Activated T-helper 1 cell treated with anti-CD3 and anti-CD28 coated beads, Interleukin-12 subunit alpha, Interleukin-12 subunit beta, Interleukin-2, Interleukin-4 antibody, amounts not matched to agents 30 ng/mL and 10 ng/mL and 1 ng/mL, durations not matched to agents 14 hours and 24 hours and 36 hours (primary cell): ENCODE data around the gene OLR1. TPM values are rescaled to one million over a fixed set of nuclear protein-coding genes. Genes with fewer than 3 reads are reported as not detected.

Source experiments
- DNase-seq: peaks from one replicate; pipeline ENCODE4 v3.0.0; 2021; ENCODE audit warnings: low spot score
- H3K27ac Mint-ChIP-seq: one replicate; pipeline ENCODE4 v1.8.0; 2021; ENCODE audit warnings: mild to moderate bottlenecking, mixed read lengths
- H3K27me3 Mint-ChIP-seq: one replicate; pipeline ENCODE4 v1.8.0; 2022; ENCODE audit warnings: mild to moderate bottlenecking, moderate library complexity, mixed read lengths; ENCODE audit not compliant: insufficient read depth
- H3K36me3 Mint-ChIP-seq: one replicate; pipeline ENCODE4 v1.8.0; 2021; ENCODE audit warnings: low read depth, mixed read lengths
- H3K4me1 Mint-ChIP-seq: one replicate; pipeline ENCODE4 v1.8.0; 2021; ENCODE audit warnings: low read depth, mixed read lengths
- H3K4me3 Mint-ChIP-seq: one replicate; pipeline ENCODE4 v1.8.0; 2021; ENCODE audit warnings: mild to moderate bottlenecking, moderate library complexity, mixed read lengths
- H3K9me3 Mint-ChIP-seq: one replicate; pipeline ENCODE4 v1.8.0; 2021; ENCODE audit warnings: mixed read lengths
- intact Hi-C: fragments of 100-400 bp; cut with micrococcal nuclease; formaldehyde crosslinking; loops from one replicate; pipeline ENCODE4 v1.15.1; 2024
- total RNA-seq: library from RNA; stranded (reverse); gene quantifications from 2 replicates; pipeline ENCODE4 v1.2.3, GENCODE V29; 2022

The OLR1 gene
- total RNA-seq, 1 donor from 2014 or later, result not detected

DNA sequence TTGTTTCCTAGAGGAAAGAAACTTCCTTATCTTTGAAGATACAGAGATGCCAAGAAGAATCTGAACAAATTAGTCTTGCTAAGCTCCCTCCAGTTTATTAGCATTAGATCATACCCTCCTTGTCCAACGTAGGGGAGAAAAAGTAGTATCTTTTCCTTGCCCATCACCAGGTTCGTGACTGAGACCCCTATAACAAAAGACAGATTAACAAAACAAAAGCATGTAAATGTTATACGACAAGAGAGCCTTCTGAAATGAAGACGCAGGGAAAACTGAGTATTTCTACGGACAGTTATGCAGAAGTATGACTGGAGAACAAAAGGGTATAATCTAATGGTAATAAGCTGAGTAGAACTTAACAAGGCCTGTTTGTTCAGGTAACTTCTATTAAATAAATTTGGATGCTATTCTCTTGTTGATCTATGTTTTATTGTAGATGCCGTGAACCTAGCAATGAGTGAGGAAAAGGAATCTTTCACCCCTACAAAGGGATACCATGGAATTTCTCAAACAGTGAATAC is 39.0 kb downstream of the OLR1 start:
- H3K27ac Mint-ChIP-seq, result no peak overlapping the region
- peaks cover 29% of the 10 kb centered on the region for H3K27me3 Mint-ChIP-seq
- no peaks in the 10 kb centered on the region for H3K36me3 Mint-ChIP-seq
- peaks cover 16% of the 10 kb centered on the region for H3K4me1 Mint-ChIP-seq
- intact Hi-C loops, result loop anchor here (5.0 kb wide), 1 partner anchor 336 kb away; no protein-coding TSS in a partner anchor
- no peak for DNase-seq
- H3K4me3 Mint-ChIP-seq, result no peak overlapping the region
- H3K9me3 Mint-ChIP-seq, result no peaks in the 10 kb centered on the region

DNA sequence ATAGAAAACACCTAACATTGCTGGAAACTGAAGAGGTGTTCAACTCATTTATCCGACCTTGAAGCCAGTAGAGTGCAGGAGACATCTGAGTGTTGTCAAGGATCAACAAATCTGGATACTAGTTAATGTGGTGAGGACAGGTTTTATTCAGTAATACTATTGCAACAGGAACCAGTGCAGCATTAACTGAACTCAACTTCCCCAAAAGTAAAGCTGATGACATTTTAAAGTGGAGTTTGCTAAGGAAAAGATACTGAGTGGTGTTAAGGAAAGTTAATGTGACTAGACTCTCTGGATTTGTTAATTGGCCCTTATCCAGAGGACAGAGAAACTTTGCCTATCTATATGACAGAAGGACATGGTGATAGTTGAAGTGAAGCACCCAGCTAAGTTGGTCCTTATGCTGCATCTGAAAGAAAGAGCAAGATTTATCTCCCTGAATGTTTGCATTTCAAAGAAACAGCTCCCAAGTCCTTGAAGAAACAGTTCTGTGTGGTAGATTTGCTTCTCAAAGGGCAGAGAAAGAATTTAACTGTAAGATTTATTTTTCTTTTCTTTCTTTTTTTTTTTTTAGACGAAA is 40.7 kb downstream of the OLR1 start:
- Mint-ChIP-seq H3K27me3 (peaks cover 39% of the 10 kb centered on the region), H3K4me3 (no peak overlapping the region), H3K36me3 (no peaks in the 10 kb centered on the region), H3K9me3 (no peaks in the 10 kb centered on the region), H3K4me1 (peaks cover 16% of the 10 kb centered on the region), H3K27ac (no peak overlapping the region)
- no peak for DNase-seq
- intact Hi-C loops, result loop anchor here (5.0 kb wide), 1 partner anchor 334 kb away; no protein-coding TSS in a partner anchor

DNA sequence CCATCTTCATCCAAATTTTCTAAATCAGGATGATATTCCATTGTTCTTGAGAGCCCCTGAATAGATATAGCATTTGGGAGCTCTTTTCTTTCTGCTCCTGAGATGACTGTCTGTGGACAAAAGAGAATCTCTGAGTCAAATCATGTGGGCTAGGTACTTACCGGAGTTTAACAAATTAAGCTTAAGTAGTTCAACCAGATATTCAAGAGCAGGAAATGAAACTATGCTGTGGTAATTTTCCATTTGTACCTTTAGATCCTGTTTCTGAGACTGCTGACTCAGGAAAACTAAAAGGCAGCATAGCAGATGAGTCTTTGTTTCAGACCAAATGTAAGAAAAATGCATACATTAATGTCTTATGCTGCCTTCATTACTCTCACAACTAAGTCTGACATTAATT is 41.9 kb downstream of the OLR1 start, which contains the start of gene CLEC7A:
Gene CLEC7A (minus strand): TSS at position 158 of the 400 bp plus-strand sequence. CDS start 117 bp downstream, at position 41.
- Mint-ChIP-seq H3K27ac (no peak within 1 kb of the TSS), H3K4me1 (peaks cover 16% of the 10 kb centered on the region), H3K4me3 (no peak within 1 kb of the TSS), H3K36me3 (no peaks in the 10 kb centered on the region), H3K27me3 (peaks cover 37% of the 10 kb centered on the region), H3K9me3 (no peaks in the 10 kb centered on the region)
- intact Hi-C loops, result loop anchor here (1.0 to 5.0 kb wide), 2 partner anchors 174 to 333 kb away; no protein-coding TSS in a partner anchor
- DNase-seq, result no peak

DNA sequence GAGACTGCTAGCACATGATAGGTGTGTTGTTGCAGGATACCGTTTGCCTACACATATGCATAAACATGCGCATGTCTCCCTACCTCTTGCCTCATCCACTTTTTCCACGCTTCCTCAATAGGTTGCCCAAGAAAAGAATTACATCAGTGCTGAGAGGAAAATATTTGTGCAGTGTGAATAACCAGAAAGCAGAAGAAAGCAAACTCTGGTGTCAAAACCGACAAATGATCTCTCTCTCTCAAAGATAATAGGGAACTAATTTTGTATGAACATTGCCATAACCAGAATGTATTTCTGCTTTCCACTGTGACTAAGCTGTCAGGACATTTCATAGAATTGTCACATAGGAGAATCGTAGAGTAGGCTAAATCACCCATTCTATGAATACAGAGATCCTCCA is 43.2 kb downstream of the OLR1 start:
- Mint-ChIP-seq H3K9me3 (no peaks in the 10 kb centered on the region), H3K27ac (no peak overlapping the region), H3K36me3 (no peaks in the 10 kb centered on the region), H3K4me1 (peaks cover 16% of the 10 kb centered on the region), H3K27me3 (peaks cover 37% of the 10 kb centered on the region), H3K4me3 (no peak overlapping the region)
- DNase-seq, result no peak
- intact Hi-C loops, result no loop called here

DNA sequence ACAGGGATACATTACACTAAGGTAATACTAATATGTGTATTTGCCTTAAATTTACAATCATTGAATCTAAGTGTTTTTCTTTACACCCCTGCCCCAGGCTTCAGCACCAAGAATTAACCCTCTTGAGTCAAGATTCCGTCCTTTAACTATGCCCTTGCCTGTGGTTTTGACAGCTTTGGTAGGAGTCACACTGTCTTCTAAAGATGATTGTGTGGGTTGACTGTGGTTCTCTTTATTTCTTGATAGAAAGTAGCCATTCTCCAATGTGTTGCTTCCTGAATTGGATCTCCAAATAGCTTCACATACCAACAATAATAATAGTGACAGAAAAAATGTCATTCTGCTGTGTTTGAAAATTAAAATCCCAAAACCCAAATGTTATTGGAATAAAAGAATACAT is 45.5 kb downstream of the OLR1 start:
- intact Hi-C loops, result no loop called here
- H3K36me3 Mint-ChIP-seq, result no peaks in the 10 kb centered on the region
- H3K4me3 Mint-ChIP-seq, result no peak overlapping the region
- peaks cover 33% of the 10 kb centered on the region for H3K27me3 Mint-ChIP-seq
- no peaks in the 10 kb centered on the region for H3K9me3 Mint-ChIP-seq
- H3K27ac Mint-ChIP-seq, result no peak overlapping the region
- DNase-seq, result no peak
- peaks cover 16% of the 10 kb centered on the region for H3K4me1 Mint-ChIP-seq

DNA sequence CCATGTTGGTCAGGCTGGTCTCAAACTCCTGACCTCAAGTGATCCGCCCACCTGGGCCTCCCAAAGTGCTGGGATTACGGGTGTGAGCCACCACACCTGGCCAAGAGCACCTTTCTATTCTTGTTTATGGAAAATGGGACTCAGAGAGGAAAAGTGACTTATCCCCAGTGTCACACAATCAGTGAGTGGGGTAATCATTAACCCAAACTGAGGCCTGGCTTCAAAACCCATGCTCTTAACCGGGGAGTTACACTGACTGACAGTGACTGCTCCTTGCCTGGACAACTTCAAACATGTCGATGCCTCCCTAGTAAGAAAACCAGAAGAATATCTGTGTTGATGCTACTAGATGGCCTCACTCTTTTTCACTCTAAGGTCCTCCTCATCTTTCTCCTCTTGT is 49.2 kb downstream of the OLR1 start:
- H3K4me1 Mint-ChIP-seq, result no peaks in the 10 kb centered on the region
- no peak for DNase-seq
- H3K27ac Mint-ChIP-seq, result no peak overlapping the region
- no peak overlapping the region for H3K4me3 Mint-ChIP-seq
- H3K27me3 Mint-ChIP-seq, result peaks cover 28% of the 10 kb centered on the region
- H3K36me3 Mint-ChIP-seq, result no peaks in the 10 kb centered on the region
- H3K9me3 Mint-ChIP-seq, result no peaks in the 10 kb centered on the region
- intact Hi-C loops, result no loop called here

DNA sequence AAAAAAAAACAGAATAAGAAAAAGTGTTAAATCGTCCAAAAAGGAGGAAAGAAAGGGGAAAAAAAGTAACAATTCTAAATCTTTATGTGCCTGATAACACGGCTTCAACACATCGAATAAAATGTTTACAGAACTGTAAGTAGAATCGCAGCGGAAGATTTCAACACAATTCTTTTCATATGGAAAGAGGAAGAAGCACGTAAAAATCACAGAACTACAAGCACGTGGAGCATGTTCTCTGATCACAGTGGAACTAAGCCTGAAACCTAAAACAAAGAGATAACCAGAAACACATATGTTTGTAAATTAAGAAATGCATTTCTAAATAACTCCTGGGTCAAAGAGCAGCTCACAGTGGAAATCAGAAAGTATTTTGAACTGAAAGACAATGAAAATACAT is 50.7 kb downstream of the OLR1 start:
- no peaks in the 10 kb centered on the region for H3K9me3 Mint-ChIP-seq
- H3K27me3 Mint-ChIP-seq, result peaks cover 19% of the 10 kb centered on the region
- H3K36me3 Mint-ChIP-seq, result no peaks in the 10 kb centered on the region
- intact Hi-C loops, result no loop called here
- H3K4me3 Mint-ChIP-seq, result no peak overlapping the region
- no peak for DNase-seq
- H3K4me1 Mint-ChIP-seq, result no peaks in the 10 kb centered on the region
- H3K27ac Mint-ChIP-seq, result no peak overlapping the region

DNA sequence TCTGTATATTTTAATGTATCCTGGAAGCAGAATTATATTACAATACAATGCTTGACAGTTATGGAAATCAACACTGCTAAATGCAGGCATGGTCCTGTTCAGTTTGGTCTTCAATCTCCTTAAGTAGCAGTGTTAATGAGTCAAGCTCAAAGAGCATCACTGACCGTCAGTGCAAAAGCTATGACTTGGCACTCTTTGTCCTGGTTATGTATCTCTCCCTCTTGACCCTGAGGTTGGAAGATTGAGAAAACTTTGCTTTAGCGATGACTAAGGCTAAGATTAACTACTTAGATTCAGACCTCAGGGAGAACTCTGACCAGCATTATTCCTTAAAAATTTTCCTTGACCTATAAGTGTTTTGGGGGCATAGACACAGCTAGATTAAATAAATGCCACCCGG is 52.9 kb downstream of the OLR1 start:
- no peak for DNase-seq
- Mint-ChIP-seq H3K27ac (no peak overlapping the region), H3K9me3 (no peaks in the 10 kb centered on the region), H3K4me1 (no peaks in the 10 kb centered on the region), H3K27me3 (peaks cover 12% of the 10 kb centered on the region), H3K4me3 (no peak overlapping the region), H3K36me3 (no peaks in the 10 kb centered on the region)
- intact Hi-C loops, result no loop called here

DNA sequence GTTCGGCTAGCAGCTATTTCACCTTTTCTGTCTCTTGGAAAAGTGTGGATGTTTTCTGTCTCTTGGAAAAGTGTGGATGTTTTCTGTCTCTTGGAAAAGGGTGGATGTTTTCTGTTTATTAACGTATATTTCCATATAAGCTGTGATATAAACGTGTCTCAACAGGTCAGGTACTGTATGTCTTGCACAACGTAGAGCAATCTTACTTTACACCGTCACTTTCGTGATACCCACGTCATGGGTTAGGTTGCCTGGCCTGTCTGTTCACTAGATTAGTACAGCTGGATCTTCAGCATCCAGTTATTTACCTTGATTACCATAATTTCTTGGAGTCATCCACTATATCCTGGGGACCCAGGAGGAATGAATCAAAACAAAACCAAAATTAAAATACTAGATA is 56.0 kb downstream of the OLR1 start:
- no peaks in the 10 kb centered on the region for H3K36me3 Mint-ChIP-seq

DNA sequence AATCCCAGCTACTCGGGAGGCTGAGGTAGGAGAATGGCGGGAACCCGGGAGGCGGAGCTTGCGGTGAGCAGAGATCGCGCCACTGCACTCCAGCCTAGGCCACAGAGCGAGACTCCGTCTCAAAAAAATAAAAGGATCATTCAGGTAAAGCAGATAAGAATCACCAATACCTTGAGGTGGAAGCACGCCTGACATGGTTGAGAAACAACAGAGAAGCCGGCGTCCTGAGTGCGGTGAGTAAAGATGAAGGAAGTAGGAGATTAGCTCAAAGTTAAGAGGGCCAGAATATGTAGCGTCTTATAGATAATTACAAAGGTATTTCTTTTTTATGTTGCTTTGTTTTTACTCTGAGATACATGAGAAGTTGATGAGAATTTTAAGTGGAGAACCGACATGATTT is 56.6 kb downstream of the OLR1 start:
- no peaks in the 10 kb centered on the region for H3K4me1 Mint-ChIP-seq
- no peak for DNase-seq
- H3K27me3 Mint-ChIP-seq, result peaks cover 13% of the 10 kb centered on the region
- intact Hi-C loops, result no loop called here
- H3K9me3 Mint-ChIP-seq, result no peaks in the 10 kb centered on the region
- no peak overlapping the region for H3K4me3 Mint-ChIP-seq
- H3K27ac Mint-ChIP-seq, result no peak overlapping the region
- H3K36me3 Mint-ChIP-seq, result no peaks in the 10 kb centered on the region

More for the DNA sequence above, 56.0 kb downstream of the OLR1 start:
- H3K4me1 Mint-ChIP-seq, result no peaks in the 10 kb centered on the region
- peaks cover 13% of the 10 kb centered on the region for H3K27me3 Mint-ChIP-seq
- no peak overlapping the region for H3K4me3 Mint-ChIP-seq
- H3K27ac Mint-ChIP-seq, result no peak overlapping the region
- no peak for DNase-seq
- H3K9me3 Mint-ChIP-seq, result no peaks in the 10 kb centered on the region
- intact Hi-C loops, result no loop called here

DNA sequence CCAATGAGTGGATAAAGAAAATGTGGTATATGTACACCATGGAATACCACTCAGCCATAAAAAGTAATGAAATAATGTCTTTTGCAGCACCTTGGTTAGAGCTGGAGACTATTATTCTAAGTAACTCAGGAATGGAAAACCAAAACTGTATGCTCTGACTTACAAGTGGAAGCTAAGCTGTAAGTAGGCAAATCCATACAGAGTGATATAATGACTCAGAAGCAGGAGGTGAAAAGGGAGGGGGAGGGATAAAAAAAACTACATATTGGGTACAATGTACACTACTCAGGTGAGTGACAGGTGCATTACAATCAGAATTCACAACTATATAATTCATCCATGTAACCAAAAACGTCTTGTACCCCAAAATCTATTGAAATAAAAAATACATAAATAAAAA is 58.0 kb downstream of the OLR1 start:
- H3K9me3 Mint-ChIP-seq, result no peaks in the 10 kb centered on the region
- no peak for DNase-seq
- H3K27me3 Mint-ChIP-seq, result peaks cover 5% of the 10 kb centered on the region
- intact Hi-C loops, result no loop called here
- H3K27ac Mint-ChIP-seq, result no peak overlapping the region
- H3K4me3 Mint-ChIP-seq, result no peak overlapping the region
- no peaks in the 10 kb centered on the region for H3K36me3 Mint-ChIP-seq
- H3K4me1 Mint-ChIP-seq, result no peaks in the 10 kb centered on the region

DNA sequence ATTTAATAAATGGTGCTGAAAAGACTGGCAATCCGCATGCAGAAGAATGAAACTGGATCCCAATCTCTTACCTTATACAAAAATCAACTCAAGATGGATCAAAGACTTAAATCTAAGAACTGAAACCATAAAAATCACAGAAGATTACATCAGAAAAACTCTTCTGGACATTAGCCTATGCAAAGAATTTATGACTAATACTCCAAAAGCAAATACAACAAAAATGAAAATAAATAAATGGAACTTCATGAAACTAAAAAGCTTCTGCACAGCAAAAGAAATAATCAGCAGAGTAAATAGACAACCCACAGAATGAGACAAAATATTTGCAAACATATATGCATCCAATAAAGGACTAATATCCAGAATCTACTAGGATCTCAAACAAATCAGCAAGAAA is 58.9 kb downstream of the OLR1 start:
- H3K9me3 Mint-ChIP-seq, result no peaks in the 10 kb centered on the region
- no peak overlapping the region for H3K4me3 Mint-ChIP-seq
- H3K27me3 Mint-ChIP-seq, result peaks cover 7% of the 10 kb centered on the region
- DNase-seq, result no peak
- H3K4me1 Mint-ChIP-seq, result no peaks in the 10 kb centered on the region
- H3K27ac Mint-ChIP-seq, result no peak overlapping the region
- intact Hi-C loops, result no loop called here
- H3K36me3 Mint-ChIP-seq, result no peaks in the 10 kb centered on the region

DNA sequence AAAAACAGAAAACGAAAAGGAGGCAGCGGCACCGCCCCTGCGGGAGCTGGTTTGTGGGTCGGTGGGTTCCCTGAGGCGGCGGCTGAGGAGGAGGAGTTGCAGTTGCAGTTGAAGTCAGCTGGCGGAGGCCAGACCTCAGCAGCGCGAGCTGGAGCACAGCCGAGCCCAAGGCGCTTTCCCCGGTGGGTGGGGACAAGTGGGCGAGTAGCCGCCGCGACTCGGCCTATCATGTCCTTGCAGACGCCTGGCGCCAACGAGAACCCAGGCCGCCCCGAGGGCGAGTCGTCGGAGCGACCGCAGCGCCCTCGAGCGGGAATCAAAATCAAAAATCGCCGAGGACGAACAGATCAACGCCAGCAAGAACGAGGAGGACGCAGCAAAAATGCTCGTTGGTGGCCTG is 60.5 kb downstream of the OLR1 start:
- DNase-seq, result no peak
- H3K27me3 Mint-ChIP-seq, result peaks cover 18% of the 10 kb centered on the region
- H3K4me3 Mint-ChIP-seq, result no peak overlapping the region
- H3K4me1 Mint-ChIP-seq, result no peaks in the 10 kb centered on the region
- H3K9me3 Mint-ChIP-seq, result no peaks in the 10 kb centered on the region
- H3K36me3 Mint-ChIP-seq, result no peaks in the 10 kb centered on the region
- no peak overlapping the region for H3K27ac Mint-ChIP-seq
- intact Hi-C loops, result no loop called here
